Measurements from ENCODE around the gene WDR48.

Gene WDR48

DNA sequence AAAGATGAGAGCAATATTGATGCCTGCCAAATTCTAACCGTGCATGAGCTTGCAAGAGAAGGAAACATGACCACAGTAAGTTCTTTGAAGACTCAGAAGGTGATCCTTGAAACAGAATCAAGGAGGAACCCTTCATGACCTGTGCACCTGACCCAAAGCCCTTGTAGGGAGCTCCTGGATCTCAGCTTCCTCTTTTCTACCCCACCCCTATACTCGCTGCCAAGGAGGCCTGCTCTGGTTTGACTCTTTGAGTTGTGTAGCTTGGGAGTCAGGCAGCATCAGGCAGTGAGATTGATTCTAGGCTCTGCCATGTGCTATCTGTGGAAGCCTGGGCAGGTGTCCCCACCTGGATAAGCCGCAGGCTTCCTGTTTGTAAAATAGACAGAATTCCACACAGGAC, 66.3 kb downstream of the WDR48 start:
- Histone ChIP-seq H3K27ac (ENCODE audit: low read depth in 2 of 2, low read length in 2 of 2) (no peak overlapping the region), H3K4me3 (ENCODE audit: low read length in 2 of 2) (no peak overlapping the region), H3K9me3 (ENCODE audit: control insufficient read depth in 2 of 2, low read length in 2 of 2) (no peaks in the 10 kb centered on the region), H3K36me3 (ENCODE audit: control insufficient read depth in 2 of 2, insufficient read depth in 2 of 2, low read length in 2 of 2) (peaks cover 0 to 2% of the 10 kb centered on the region in 2 donors), H3K27me3 (ENCODE audit: control insufficient read depth in 2 of 2, insufficient read depth in 2 of 2, low read length in 2 of 2) (no peaks in the 10 kb centered on the region), H3K9ac (ENCODE audit: low read depth in 1 of 2, low read length in 2 of 2) (no peak overlapping the region), H3K4me1 (ENCODE audit: control insufficient read depth in 2 of 2, insufficient read depth in 2 of 2, low read length in 2 of 2) (no peaks in the 10 kb centered on the region)

DNA sequence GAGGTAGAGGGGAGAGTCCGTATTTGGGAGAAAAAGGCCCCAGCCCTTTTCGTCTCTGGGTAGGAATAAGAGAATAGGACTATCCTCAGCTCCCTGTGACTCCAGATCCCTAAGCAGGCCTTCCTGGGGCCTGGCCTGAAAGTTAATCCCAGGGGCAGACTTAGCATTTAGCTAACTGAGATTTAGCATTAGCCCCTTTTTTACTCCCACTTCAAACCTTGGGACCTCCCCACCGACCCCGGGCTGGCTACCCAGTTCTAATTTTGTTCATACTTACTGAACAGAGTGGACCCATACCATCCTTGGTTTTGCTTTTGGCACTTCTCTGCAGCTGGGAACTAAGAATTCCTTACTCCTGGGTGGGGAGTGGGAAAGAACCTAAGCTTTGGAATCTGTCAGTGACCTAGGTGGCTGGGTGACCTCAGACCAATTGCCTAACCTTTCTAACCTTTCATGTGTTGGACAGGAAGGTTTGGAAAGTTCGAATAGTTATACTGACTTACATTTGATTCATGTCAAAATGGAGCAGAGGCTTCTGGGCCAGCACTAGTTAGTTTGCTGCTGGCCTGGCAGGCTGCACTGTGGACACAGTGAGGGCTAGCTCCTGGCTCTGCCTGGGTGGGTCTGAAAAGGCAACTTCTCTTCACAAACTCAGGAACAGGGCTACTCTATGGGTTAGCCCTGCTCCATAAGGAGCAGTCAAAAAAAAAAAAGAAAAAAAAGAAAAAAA, 67.3 kb downstream of the WDR48 start:
- H3K36me3 ChIP-seq (ENCODE audit: control insufficient read depth in 2 of 2, insufficient read depth in 2 of 2, low read length in 2 of 2), result peaks cover 0 to 2% of the 10 kb centered on the region in 2 donors
- no peak overlapping the region for H3K27ac ChIP-seq (ENCODE audit: low read depth in 2 of 2, low read length in 2 of 2)
- H3K9ac ChIP-seq (ENCODE audit: low read depth in 1 of 2, low read length in 2 of 2), result no peak overlapping the region
- H3K9me3 ChIP-seq (ENCODE audit: control insufficient read depth in 2 of 2, low read length in 2 of 2), result no peaks in the 10 kb centered on the region
- no peaks in the 10 kb centered on the region for H3K4me1 ChIP-seq (ENCODE audit: control insufficient read depth in 2 of 2, insufficient read depth in 2 of 2, low read length in 2 of 2)
- no peaks in the 10 kb centered on the region for H3K27me3 ChIP-seq (ENCODE audit: control insufficient read depth in 2 of 2, insufficient read depth in 2 of 2, low read length in 2 of 2)
- no peak overlapping the region for H3K4me3 ChIP-seq (ENCODE audit: low read length in 2 of 2)

DNA sequence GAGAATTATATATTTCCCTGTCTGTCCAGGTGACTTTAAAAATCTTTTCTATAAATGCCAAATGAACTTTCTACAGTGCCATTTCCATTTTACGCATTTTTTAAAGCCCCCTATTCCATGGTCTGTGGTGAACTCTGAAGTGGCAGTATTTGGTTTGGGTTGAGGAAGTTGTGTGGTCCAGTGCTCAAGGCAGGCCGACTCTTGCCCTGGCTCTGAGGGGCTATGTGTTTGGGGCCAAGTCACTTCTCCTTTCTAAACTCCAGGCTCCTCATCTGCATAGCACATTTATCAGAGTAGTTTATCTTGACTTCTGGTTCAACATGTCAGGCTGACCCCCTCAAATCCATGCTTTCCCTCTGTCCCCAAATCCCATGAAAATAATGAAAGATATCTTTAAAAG, 69.8 kb downstream of the WDR48 start:
- Histone ChIP-seq H3K36me3 (ENCODE audit: control insufficient read depth in 2 of 2, insufficient read depth in 2 of 2, low read length in 2 of 2) (no peaks in the 10 kb centered on the region), H3K4me3 (ENCODE audit: low read length in 2 of 2) (no peak overlapping the region), H3K9ac (ENCODE audit: low read depth in 1 of 2, low read length in 2 of 2) (no peak overlapping the region), H3K9me3 (ENCODE audit: control insufficient read depth in 2 of 2, low read length in 2 of 2) (no peaks in the 10 kb centered on the region), H3K27ac (ENCODE audit: low read depth in 2 of 2, low read length in 2 of 2) (no peak overlapping the region), H3K27me3 (ENCODE audit: control insufficient read depth in 2 of 2, insufficient read depth in 2 of 2, low read length in 2 of 2) (no peaks in the 10 kb centered on the region), H3K4me1 (ENCODE audit: control insufficient read depth in 2 of 2, insufficient read depth in 2 of 2, low read length in 2 of 2) (peaks cover 3 to 15% of the 10 kb centered on the region in 2 donors)

DNA sequence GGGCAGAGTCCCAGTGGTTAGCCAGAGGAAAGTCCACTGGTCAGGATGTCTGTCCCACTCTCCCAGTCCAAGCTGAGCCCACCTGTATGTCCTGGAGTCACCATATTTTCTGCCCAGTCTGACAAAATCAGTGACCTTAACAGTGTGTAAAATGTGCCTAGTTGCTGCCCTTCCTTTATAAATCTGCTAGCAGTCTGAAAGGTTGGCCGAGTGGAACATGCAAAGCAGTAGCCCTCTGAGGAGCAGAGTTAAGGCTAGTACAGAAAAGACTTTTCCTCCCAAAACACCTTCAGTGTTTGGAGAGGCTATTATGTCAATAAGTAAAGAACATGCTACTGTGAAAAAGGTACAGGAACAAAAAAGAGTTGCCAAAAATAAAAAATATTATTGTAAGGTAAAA, 71.0 kb downstream of the WDR48 start:
- Histone ChIP-seq H3K9ac (ENCODE audit: low read depth in 1 of 2, low read length in 2 of 2) (no peak overlapping the region), H3K27me3 (ENCODE audit: control insufficient read depth in 2 of 2, insufficient read depth in 2 of 2, low read length in 2 of 2) (no peaks in the 10 kb centered on the region), H3K36me3 (ENCODE audit: control insufficient read depth in 2 of 2, insufficient read depth in 2 of 2, low read length in 2 of 2) (no peaks in the 10 kb centered on the region), H3K4me1 (ENCODE audit: control insufficient read depth in 2 of 2, insufficient read depth in 2 of 2, low read length in 2 of 2) (peaks cover 3 to 15% of the 10 kb centered on the region in 2 donors), H3K9me3 (ENCODE audit: control insufficient read depth in 2 of 2, low read length in 2 of 2) (no peaks in the 10 kb centered on the region), H3K4me3 (ENCODE audit: low read length in 2 of 2) (no peak overlapping the region), H3K27ac (ENCODE audit: low read depth in 2 of 2, low read length in 2 of 2) (no peak overlapping the region)

DNA sequence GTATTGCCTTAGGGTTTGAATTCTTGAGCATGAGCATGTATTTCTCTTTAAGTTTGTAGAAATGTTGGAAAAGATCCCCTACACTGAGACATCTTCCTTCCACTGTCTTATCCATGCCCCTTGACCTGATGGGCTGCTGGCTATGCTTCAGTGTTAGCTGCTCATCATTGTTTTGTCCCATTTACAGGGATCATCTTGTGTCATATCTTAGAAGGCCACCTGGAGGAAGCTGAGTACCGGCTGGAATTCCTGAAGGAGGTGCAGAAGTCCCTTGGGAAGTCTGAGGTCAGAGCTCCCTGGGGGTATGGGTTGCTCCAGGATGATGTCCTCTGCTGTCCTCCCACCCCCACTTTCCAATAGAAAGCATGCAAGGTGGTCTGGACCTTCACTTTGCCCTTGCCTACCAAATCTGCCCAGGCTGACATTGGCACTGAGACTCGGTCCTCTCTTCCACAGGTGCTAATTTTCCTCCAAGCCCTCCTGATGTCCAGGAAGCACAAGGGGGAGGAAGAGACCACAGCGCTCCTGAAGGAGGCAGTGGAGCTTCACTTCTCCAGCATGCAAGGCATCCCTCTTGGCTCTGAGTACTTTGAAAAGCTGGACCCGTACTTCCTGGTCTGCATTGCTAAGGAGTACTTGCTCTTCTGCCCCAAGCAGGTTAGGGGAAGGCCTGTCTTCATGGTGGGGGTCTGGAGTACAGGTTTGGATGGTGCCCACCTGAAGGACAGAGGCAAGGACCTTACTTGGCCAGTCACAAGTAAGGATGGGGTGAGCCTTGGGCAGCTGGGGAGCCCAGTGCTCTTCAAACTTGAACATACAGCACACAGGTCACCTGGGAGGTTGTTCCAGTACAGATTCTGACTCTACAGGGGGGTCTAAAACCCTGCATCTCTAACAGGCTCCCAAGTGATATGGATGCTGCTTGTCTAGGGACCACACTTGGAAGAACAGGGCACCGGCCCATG, 73.3 kb downstream of the WDR48 start:
- H3K36me3 ChIP-seq (ENCODE audit: control insufficient read depth in 2 of 2, insufficient read depth in 2 of 2, low read length in 2 of 2), result no peaks in the 10 kb centered on the region
- no peaks in the 10 kb centered on the region for H3K27me3 ChIP-seq (ENCODE audit: control insufficient read depth in 2 of 2, insufficient read depth in 2 of 2, low read length in 2 of 2)
- no peak overlapping the region for H3K27ac ChIP-seq (ENCODE audit: low read depth in 2 of 2, low read length in 2 of 2)
- H3K4me1 ChIP-seq (ENCODE audit: control insufficient read depth in 2 of 2, insufficient read depth in 2 of 2, low read length in 2 of 2), result peaks cover 3 to 15% of the 10 kb centered on the region in 2 donors
- no peak overlapping the region for H3K9ac ChIP-seq (ENCODE audit: low read depth in 1 of 2, low read length in 2 of 2)
- H3K9me3 ChIP-seq (ENCODE audit: control insufficient read depth in 2 of 2, low read length in 2 of 2), result no peaks in the 10 kb centered on the region
- peak overlapping the region in 1 of 2 donors; percentile 7 for H3K4me3 ChIP-seq (ENCODE audit: low read length in 2 of 2)

DNA sequence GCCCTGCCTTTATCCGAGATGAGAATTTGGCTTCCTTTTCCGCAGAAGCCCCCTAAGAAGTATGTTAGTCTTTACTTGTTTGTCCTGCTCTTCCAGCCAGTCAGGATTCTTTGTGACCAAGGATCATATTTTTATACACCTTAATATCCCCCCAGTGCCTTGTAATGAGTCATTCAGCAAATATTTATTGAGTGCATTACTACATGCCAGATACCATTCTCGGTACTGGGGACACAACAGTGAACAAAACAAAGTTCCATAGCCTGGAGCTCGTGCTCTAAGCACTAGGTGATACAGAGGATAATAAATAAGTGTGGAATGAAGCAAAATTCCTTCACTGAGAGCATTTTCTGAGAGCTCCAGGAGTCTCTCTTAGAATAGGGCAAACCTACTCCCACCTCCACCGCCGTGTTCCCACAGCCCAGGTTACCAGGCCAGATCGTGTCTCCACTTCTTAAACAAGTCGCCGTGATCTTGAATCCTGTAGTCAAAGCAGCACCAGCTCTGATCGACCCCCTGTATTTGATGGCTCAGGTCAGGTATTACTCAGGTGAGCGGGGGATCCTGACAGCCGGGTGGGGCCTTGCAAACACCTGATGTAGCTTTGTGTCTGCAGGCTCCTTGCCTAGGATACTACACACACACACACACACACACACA, 74.2 kb downstream of the WDR48 start:
- Histone ChIP-seq H3K9ac (ENCODE audit: low read depth in 1 of 2, low read length in 2 of 2) (no peak overlapping the region), H3K4me3 (ENCODE audit: low read length in 2 of 2) (no peak overlapping the region), H3K27me3 (ENCODE audit: control insufficient read depth in 2 of 2, insufficient read depth in 2 of 2, low read length in 2 of 2) (no peaks in the 10 kb centered on the region), H3K27ac (ENCODE audit: low read depth in 2 of 2, low read length in 2 of 2) (no peak overlapping the region), H3K9me3 (ENCODE audit: control insufficient read depth in 2 of 2, low read length in 2 of 2) (no peaks in the 10 kb centered on the region), H3K36me3 (ENCODE audit: control insufficient read depth in 2 of 2, insufficient read depth in 2 of 2, low read length in 2 of 2) (no peaks in the 10 kb centered on the region), H3K4me1 (ENCODE audit: control insufficient read depth in 2 of 2, insufficient read depth in 2 of 2, low read length in 2 of 2) (peaks cover 3 to 15% of the 10 kb centered on the region in 2 donors)

DNA sequence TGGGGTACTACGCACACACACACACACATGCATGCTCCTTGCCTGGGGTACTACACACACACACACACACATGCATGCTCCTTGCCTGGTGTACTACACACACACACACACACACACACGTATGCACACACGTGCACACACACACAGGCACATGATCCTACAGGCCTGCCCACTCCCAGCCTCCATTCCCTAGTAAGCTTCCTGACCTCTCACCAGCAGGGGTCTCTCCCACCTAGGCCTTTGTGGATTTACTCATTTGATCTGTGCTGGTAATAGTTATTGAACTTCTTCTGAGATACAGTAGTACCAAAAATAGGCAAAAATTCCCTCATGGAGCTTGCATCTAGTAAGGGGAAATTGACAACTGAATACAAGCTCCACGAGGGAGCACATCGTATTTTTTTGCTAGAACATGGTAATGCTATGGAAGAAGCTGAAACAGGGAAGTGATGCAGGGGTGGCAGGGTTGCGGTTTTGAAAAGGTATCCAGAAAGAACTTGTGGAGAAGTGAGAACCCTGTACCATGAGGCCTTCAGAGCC, 74.8 kb downstream of the WDR48 start:
- Histone ChIP-seq H3K4me3 (ENCODE audit: low read length in 2 of 2) (no peak overlapping the region), H3K36me3 (ENCODE audit: control insufficient read depth in 2 of 2, insufficient read depth in 2 of 2, low read length in 2 of 2) (no peaks in the 10 kb centered on the region), H3K27ac (ENCODE audit: low read depth in 2 of 2, low read length in 2 of 2) (no peak overlapping the region), H3K4me1 (ENCODE audit: control insufficient read depth in 2 of 2, insufficient read depth in 2 of 2, low read length in 2 of 2) (peaks cover 3 to 15% of the 10 kb centered on the region in 2 donors), H3K9me3 (ENCODE audit: control insufficient read depth in 2 of 2, low read length in 2 of 2) (no peaks in the 10 kb centered on the region), H3K9ac (ENCODE audit: low read depth in 1 of 2, low read length in 2 of 2) (no peak overlapping the region), H3K27me3 (ENCODE audit: control insufficient read depth in 2 of 2, insufficient read depth in 2 of 2, low read length in 2 of 2) (no peaks in the 10 kb centered on the region)

DNA sequence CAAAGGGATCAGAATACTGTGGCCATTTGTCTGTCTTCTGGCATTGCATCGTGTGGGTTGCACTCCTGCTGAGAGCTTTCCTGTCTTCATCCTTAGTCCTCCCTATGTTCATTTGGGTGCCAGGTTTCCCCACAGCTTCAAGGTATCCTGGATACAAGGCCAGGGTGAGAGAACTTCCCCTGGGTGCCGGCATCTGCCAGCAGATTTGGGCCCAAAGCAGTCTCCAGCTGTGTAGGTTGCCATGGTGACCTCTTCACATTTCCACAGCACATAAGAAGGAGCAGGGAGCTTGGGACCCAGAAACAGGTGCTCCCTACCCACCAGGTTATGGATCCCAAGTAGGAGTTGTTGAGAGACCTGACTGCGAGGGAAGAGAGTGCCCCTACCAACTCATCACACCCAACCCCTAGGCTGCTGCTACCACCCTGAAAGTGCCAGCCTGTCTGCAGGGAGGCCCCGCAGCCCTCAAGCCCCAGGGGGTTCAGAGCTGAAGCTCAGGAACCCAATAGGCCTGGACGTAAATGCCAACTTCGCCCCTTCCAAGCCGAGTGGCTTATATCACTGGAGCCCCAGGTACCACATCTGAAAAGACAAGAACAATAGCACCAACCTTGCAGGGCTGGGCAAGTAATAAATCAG, 75.6 kb downstream of the WDR48 start:
- no peak overlapping the region for H3K4me3 ChIP-seq (ENCODE audit: low read length in 2 of 2)
- no peak overlapping the region for H3K27ac ChIP-seq (ENCODE audit: low read depth in 2 of 2, low read length in 2 of 2)
- H3K9ac ChIP-seq (ENCODE audit: low read depth in 1 of 2, low read length in 2 of 2), result no peak overlapping the region
- H3K9me3 ChIP-seq (ENCODE audit: control insufficient read depth in 2 of 2, low read length in 2 of 2), result no peaks in the 10 kb centered on the region
- H3K36me3 ChIP-seq (ENCODE audit: control insufficient read depth in 2 of 2, insufficient read depth in 2 of 2, low read length in 2 of 2), result no peaks in the 10 kb centered on the region
- no peaks in the 10 kb centered on the region for H3K27me3 ChIP-seq (ENCODE audit: control insufficient read depth in 2 of 2, insufficient read depth in 2 of 2, low read length in 2 of 2)
- peaks cover 3 to 15% of the 10 kb centered on the region in 2 donors for H3K4me1 ChIP-seq (ENCODE audit: control insufficient read depth in 2 of 2, insufficient read depth in 2 of 2, low read length in 2 of 2)

DNA sequence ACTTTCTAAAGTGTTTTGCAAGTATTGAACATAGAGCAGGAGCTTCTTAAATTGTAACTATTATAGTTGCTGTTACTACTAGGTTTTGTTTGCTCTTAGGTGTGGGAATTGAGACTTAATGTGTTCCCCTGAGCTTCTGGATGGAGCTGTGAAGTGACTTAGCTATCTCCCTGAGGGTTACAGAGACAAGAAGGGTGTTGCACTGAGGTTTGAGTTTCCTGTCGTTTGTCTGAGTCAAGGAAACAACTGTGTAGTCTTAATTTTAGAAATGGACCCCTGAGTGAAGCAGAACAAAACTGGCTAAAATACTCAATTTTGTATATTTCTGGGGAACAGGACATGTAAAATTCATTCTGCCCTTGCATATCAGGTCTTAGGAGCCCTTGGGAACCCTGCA, 76.1 kb downstream of the WDR48 start:
- H3K36me3 ChIP-seq (ENCODE audit: control insufficient read depth in 2 of 2, insufficient read depth in 2 of 2, low read length in 2 of 2), result no peaks in the 10 kb centered on the region
- no peak overlapping the region for H3K9ac ChIP-seq (ENCODE audit: low read depth in 1 of 2, low read length in 2 of 2)
- H3K4me1 ChIP-seq (ENCODE audit: control insufficient read depth in 2 of 2, insufficient read depth in 2 of 2, low read length in 2 of 2), result peaks cover 3 to 15% of the 10 kb centered on the region in 2 donors
- no peaks in the 10 kb centered on the region for H3K27me3 ChIP-seq (ENCODE audit: control insufficient read depth in 2 of 2, insufficient read depth in 2 of 2, low read length in 2 of 2)
- H3K27ac ChIP-seq (ENCODE audit: low read depth in 2 of 2, low read length in 2 of 2), result no peak overlapping the region
- H3K9me3 ChIP-seq (ENCODE audit: control insufficient read depth in 2 of 2, low read length in 2 of 2), result no peaks in the 10 kb centered on the region
- H3K4me3 ChIP-seq (ENCODE audit: low read length in 2 of 2), result no peak overlapping the region

All from mucosa of rectum (tissue), 2 donors.